CD1c-positive myeloid dendritic cell (primary cell): ENCODE data around the gene LZTS3.
"Not testable (repeated sequence)": the region's sequence is repeated elsewhere in the genome, so short reads cannot be mapped to it uniquely, and the experiment has no call there.

Source experiments
- DNase-seq: peaks from one replicate; pipeline ENCODE4 v3.0.0-alpha.2; 2016; ENCODE audit errors: extremely low spot score

LZTS3 gene

DNA sequence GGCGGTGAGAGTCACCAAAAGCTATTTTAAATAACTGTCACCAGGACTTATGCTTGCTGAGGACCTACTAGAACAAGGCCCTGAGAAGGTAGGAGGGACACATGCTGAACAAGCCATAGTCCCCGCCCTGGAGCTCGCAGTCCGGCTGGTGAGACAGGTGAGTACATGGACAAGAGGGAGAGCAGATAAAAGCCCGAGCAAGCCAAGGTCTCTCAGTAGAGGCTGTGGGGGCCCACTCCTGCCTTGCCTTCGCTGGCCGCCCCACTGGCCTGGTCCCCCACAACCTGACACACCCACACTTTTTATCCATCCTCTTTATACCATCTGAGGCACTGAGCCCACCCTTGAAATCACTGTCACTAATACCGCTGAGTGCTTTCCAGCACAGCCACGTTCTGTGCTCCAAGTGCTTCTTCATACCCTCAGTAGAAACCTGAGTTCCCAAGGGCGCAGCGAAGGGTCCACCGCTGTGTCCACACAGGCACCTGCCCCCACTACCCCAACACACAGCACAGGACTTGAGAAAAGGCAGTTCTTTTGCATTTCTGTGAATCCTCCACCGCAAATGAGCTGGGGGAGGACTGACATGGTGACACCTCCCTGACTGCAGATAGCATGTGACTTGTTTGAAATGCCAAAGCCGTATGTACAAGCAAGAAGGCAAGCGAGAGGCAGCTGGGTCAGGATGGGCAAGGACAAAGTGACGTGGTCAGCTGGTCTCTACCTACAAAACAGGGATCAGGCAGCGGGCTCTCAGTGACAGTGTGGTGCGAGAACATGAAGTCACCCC, 19.1 kb upstream of the LZTS3 start:
- DNase-seq = no peak

DNA sequence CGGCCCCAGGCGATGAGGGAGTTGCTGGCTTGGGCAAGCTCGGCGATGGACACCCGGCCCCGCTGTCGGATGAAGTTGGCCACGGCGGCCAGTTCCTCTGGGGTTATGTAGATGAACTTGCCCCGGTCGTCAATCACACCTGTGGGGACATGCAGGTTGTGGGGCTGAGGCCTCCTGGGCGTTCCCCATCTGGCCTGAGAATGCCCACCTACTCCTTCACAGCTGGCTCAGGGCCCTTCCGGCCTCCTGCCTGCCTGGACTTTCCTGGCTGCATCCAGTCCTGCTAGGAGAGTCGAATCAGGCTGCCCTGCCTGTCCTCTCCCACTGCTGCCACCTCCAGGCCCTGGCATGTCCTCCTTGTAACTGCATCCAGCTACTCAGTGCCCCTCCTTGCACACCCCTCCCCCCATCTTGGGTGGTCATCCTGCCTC, 17.3 kb upstream of the LZTS3 start:
- no peak for DNase-seq

GRCh38 chr20:3189561-3190131, 16.3 kb upstream of the LZTS3 start:
- no peak for DNase-seq

GRCh38 chr20:3188823-3189413, 15.6 kb upstream of the LZTS3 start:
- DNase-seq = no peak

- not testable (repeated sequence) for DNase-seq
Observed at GRCh38 chr20:3187861-3188260, 14.5 kb upstream of the LZTS3 start.

DNA sequence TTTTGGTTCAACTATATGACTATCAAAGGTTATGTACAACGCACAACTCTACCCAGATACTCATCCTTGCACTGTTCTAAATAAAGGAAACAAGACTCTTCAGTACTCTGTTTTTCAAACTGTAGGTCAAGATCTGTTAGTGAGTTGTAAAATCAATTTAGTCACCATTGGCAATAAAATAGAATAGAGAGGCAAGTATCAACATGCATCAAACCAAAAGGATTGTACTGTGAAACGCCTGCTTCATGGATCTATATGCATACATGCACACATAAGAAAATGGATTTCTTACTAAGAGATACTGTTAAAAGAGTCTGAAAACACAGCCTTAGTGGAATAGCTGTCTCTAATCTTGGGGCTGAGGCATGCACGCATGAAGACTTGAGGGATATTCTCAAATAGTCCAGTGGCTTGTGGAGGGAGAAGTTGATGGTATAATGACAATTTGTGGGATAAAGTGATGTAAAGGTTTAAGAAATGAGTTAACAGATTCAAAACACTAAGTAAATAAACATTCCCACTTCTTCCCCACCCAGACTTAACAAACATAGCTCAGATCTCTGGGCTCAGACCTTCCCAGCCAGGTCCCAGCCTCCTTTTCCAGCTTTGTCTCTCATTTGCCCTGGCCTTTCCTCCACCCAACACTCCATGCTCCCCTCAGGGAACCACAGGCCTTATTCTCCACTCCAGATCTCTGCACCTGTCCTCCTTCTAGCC, 10.7 kb upstream of the LZTS3 start:
- no peak for DNase-seq

- not testable (repeated sequence) for DNase-seq
Observed at GRCh38 chr20:3182429-3182828, 9.1 kb upstream of the LZTS3 start.

- no peak for DNase-seq
Observed at GRCh38 chr20:3181270-3181669, 7.9 kb upstream of the LZTS3 start.

GRCh38 chr20:3180319-3180718, 7.0 kb upstream of the LZTS3 start:
- no peak for DNase-seq

GRCh38 chr20:3177746-3178485, 4.6 kb upstream of the LZTS3 start:
- DNase-seq = no peak

DNA sequence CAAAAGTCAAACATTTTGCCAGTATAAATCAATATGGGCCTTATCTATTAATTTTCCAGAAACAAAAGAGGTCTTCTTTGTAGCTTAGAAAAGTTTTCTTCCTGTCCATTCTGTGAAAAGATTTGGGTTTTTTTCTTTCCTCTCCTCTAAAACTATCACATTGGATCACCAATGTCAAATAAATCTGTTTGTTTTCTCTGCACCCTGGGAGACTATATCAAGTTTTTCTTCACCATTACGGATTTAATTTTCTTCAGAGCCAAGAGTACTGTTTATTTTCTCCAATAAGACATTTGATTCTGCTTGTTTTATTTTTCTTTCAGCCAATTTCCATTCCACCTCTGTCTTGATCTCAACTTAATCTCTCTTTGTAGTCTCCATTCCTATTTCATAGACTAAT, 1.9 kb upstream of the LZTS3 start:
- no peak for DNase-seq

DNA sequence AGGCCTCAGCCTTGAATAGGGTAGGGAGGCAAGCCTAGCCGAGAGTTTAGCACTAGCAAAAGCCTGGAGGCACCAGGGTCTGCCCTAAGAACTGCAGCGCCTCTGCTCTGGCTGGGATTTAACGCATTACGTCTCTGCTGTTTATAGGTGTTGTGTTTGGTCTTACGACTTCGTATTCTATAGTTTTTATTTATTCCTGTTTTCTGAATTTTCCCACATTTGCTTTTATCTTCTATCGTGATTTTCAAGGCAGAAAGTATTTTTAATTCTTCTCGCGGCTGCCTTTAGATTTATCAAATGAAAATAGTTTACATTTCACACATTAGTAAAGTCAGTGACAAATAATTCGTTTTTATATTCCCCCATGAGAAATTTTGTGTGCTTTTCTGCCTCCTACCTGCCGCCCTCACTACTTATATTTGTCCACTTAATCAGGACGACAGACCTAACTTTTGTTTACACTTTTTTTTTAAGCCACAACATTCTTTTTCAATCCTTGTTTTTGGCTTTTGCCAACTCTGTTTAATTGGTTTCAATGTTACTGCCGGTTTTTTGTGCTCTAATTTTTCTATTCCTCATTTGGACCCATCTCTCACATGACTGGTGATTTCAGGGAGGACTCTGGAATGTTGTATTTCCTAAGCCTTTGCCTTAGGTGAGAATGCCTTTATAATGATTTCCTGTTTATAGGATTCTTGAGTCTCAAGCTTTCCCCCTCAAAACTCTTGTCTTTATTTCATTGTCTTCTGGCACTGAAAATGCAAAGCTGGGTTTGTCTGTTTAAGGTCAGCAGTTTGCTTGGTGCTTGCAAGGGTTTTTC, 1.3 kb upstream of the LZTS3 start:
- no peak for DNase-seq

DNA sequence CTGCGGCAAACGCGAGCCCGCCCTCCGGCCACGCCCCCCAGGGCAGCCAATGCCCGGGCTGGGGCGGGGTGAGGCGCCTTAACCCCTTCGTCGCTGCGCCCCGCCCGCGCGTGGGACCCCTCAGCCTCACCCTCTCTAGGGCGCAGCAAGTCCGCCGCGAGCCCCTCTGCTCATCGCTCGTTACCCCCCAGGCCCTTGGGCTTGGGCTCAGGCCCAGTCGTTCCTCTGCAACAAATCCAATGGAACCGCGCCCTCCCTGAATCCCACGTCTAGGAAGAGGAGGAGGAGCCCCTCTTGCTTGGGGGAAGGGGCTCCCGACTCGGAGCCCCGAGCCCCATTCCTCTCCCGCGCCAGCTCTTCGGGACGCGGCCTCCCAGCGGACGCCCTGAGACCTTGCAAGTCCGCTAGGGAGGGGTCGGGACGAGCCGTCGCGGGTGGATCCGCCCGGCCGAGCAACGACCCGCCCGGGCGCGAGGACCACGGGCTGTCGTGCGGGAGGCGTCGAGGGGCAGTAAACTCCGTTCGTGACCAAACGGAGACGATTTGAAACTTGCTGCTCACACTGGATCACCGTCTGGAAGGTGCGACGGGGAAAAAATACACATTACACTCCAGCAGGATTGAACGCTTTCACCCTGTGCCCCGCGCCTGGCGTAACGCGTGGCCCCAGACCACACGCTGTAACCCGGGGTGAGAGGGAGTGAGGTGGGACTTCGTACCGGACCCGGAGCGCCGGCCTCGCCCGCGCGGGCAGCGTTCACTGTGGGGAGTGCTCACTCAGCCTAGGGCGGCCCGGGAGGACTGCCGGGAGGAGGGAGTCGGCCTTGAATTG, 477 bp upstream of the LZTS3 start:
- peak; percentile 89 for DNase-seq

GRCh38 chr20:3172126-3172932, 1.0 kb downstream of the LZTS3 start:
- DNase-seq = no peak

GRCh38 chr20:3171391-3172125, 1.8 kb downstream of the LZTS3 start:
- no peak for DNase-seq

- DNase-seq = no peak
Observed at GRCh38 chr20:3168829-3169590, 4.3 kb downstream of the LZTS3 start.

DNA sequence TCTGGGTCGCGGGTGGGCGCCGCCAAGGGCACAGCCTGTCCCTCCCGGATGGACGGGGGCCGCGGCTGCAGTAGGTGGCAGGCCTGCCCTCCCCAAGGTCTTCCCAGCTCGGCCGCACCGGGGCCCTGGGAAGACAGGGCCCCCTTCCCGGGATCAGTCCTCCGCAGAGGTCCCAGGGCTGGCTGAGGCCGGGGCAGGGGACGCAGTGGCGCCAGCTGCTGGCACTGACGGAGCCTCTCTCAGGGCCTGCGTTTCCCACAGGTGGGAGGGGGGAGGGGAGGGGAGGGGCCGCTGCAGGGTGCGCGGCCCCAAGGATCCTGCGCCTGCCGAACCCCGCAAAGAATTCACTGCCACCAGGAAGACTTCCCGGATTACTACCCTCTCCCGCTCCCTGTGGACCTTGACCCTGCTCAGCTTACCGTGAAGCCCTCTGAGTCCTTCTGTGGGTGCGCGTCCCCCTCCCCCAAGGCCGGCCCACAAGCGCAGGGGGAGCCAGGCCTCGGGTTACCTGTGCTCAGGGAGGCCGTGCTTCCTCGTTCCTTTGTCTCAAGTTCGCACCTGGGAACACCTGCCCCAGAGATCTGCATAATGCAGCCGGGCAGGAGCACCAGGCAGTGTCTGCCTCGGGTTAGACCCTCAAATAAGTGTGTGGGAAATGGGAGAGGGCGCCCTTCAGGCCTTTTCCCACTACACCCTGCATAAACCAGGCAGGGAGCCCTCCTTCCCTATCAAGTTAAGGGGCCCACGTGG, 5.1 kb downstream of the LZTS3 start:
- DNase-seq = no peak
